Kidney capillary endothelial cell (primary cell): Measurements from ENCODE around the gene SEC11A.
"Not testable (repeated sequence)": the region's sequence is repeated elsewhere in the genome, so short reads cannot be mapped to it uniquely, and the experiment has no call there.

ENCODE experiments used
- DNase-seq: peaks from one replicate; pipeline ENCODE4 v3.0.0-alpha.2; 2018; ENCODE audit warnings: low spot score

SEC11A gene

DNA sequence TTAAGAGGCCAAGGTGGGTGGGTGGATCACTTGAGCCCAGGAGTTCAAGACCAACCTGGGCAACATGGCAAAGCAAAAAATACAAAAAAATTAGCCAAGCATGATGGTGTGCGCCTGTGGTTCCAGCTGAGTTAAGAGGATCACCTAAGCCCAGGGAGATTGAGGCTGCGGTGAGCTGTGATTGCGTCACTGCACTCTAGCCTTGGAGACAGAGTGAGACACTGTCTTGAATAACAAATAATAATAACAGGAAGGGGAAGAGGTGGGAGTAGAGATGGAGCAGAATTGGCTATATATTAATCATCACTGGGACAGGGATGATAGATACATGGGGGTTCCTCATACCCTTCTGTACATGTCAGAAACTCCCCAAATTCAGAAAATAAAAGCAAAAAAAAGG lies 34.1 kb downstream of the SEC11A start:
- DNase-seq, result no peak

DNA sequence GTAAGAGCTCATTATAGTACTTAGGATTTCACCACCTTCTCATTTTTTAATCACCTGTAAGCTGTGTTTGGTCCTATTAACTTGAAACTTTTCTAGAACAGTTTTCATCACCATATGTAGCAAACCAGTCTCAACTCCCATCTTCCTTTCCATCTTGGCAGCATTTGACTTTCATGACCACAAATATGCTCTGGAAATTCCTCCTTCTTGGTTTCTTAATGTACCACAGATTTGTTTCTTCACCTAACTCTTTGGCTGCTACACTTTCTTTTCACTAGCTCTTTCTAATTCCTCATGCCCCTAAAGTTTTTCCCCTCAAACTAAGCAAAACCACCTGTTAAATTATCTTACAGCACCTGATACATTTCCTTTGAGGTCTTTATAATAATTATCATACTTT lies 44.7 kb downstream of the SEC11A start:
- no peak for DNase-seq

DNA sequence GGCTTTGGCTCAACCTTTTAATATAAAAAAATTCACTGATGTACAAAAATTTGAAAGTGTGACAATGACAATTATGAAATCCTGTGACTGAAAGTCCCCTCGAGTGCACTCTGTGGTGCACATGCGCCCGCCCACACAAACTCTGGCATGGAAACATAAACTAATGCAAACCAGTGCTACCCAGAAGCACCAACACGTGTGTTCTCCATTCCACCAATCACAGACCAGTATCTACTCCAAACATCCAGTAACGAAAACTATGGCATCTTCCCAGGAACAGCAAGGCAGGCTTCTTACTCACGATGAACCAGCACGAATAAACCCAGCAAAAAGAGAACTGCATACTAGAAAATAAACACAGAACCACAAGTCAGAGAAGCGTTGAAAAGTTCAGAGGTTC lies 46.2 kb downstream of the SEC11A start:
- no peak for DNase-seq

DNA sequence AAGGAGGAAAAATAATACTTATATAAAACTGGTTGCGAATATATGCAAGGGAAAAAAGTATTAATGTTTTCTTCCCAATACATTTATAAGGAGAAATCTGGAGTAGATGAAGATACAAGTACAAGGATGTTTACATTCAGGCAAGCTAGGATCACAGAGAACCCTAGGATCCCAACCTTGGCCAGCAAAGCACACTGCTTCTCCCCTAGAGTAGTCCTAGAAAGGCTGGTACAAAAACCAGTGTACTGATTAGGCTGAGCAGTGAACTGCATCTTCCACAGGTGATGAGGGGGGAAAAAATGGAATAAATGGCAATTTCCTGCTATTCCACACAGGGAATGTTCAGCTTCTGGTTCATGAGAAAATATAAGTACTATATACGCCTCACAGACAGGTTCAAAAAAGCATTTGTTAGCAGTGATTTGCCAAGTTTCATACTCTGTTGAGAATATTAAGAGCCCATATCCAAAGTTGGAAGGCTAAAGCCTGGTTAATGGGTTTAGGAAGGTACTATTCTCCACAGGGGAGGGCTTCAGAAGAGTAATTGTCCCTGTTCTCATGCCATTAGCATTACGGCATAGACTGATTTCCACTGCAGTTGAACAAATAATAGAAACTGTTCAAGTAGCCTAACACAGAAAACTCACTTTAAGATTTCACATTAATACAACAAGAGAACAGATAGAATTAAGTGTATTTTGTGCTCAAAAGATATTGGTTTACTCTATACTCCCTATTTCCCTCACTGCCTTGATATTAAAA lies 47.5 kb downstream of the SEC11A start:
- DNase-seq, result no peak

DNA sequence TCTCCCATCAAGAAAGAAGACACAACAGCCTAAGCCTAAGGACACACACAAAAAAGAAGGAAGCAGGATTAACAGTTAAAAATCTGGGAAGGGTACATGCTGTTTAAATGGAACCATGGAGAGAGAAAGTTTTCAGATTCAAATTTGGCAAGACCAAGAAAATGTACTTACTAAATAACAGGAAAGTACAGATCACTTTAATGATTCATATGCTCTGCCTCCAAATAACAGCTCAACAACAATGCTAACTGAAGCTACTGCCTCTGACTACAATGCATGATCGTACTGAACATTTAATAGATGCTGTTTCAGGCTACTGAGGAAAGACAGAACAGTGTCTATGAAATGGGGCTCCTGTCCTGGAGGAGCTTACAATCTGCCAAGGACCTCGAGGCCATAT lies 49.6 kb downstream of the SEC11A start:
- DNase-seq, result no peak

DNA sequence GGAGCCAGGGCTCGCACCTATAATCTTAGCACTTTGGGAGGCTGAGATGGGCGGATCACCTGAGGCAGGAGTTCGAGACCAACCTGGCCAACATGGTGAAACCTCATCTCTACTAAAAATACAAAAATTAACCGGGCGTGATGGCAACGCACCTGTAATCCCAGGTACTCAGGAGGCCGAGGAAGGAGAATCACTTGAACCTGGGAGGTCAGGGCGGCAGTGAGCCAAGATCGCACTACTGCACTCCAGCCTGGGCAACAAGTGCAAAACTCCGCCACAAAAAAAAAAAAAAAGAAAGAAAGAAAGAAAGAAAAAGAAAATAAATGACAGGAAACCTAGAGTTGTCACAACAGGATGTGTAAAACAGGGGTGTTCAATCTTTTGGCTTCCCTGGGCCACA lies 54.9 kb downstream of the SEC11A start:
- no peak for DNase-seq

DNA sequence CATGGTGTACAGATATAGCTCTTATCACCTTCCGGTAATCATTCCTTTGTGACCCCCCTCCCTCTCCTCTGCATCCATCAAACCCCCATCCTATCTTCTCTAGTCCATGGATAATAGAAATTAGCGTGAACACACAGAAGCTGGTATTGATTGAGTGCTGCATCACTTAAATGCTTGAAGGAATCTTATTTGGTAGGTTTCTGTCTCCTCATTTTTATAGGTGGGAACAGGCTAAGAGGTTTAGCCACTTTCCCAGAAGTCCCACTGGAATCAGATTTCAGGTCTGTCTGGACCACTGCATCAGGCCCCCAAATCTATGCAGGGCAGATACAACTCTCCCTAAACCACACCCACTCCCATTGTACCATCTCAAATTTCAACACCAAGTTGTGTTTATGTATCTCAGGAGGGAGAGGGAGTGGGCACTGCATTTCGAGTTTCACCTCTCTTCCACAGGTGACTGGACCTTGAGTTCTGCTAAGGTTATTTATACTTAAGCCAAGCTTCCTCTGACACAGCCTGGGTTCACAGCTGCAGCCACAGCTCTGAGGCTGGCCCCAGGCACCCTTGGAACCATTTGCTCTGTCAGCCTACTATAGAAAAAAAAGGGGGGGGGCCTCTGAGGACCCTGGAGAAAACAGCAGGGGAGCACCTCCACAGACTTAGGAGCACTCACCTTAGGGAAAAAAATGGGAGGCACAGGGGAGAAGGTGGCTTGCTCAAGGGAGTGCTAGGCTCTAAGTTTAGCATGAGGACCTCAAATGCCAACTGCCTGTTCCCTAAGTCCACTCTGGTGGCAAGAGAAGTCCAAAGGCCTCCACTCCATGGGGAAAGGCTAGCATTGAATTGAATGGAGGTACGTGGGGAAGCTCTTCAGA lies 55.8 kb downstream of the SEC11A start:
- DNase-seq, result no peak

DNA sequence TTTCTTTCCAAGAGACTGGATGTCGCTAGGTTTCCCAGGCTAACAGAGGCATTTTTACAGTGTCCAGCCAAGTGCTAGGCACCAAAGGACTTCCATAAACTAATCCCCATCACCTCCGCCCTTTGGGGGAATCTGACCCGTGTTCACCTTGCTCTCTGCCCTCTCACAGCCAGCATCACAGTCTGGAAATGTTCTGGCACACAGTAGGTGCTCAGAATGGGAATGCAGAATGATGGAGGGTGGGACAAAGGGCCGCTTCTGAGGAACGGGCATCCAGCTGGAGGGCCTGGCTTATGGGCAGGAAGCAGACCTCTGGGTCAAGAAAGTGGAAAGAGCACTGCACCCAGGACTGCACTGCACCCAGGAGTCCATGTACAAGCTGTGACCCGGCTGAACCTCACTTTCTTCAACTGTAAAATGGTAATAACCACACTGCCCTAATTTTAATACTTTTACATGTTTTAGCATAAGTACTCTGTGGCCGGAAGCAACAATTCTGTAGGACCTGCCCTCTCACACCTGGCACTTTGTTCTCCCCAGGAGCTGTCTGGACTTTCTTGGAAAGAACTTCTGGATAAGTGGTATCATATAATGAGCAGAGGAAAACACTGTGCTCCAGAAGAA lies 57.0 kb downstream of the SEC11A start:
- no peak for DNase-seq

DNA sequence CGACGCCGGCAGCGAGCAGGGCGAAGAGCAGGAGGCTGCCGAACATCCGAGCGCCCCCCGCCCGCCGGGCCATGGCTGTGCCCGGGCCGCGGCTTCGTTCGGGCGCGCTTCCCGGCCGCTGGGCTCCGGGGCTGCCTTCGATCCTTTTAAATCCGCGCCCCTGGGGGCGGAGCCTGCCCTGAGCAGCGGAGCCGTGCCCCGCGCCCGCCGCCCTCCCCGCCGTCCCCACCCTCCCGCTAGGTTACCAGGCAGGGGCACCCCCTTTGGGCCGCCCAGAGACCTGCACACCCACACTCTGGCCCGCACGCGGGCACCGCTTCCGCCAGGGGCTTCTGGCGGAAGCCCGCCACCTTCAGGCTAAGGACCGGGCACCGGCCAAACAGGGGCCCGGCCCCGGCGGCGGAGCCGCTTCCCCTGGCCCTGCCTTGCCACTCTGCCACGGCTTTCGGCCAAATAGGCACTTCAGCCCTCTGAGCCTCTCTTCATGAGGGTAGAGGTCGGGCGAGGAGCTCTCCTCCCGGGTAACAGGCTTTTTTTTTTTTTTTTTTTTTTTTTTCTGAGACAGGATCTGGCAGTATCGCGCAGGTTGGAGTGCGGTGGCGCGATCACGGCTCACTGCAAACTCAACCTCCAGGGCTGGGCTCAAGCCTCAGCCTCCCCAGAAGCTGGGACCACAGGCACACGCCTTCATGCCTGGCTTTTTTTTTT lies 57.7 kb downstream of the SEC11A start, which contains the start of gene NMB:
NMB (minus strand) TSS at position 120 of the 708 bp plus-strand sequence; CDS start at position 73, 47 bp downstream.
- peak; percentile 78 for DNase-seq

DNA sequence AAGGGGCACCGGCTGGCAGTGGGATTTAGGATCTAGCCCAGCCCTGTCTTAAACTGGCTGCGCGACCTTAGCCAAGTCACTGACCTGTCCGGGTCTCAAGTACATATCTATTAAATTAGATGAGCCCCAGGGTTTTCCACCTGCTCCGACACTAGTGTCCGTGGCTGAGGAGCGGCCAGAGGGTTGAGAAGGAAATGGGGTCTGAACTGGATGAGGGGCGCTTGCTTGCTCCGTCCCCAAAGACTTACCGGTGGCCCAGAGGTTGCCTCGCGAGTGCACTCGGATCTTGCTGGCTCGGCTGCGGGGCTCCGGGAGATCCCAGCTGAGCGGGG lies 58.2 kb downstream of the SEC11A start:
- DNase-seq, result no peak

DNA sequence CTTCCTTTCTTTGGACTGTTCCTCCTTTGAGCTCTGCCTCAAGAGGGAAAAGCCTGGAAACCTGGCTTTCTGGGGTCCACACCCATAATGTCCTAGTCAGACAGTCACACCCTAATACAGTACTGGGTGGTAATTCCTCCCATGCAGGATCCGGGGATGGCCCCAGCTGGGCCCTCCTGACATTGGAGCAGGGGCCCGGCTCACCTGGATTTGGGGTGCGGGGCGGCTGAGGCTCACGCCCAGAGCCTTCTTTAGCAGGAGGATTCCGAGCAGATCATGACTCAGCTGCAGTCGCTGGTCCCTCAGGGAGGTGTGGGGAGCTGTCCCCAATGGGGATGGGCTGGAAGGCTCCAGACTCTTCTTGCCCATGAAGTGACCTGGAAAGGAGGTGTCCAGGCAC lies 59.0 kb downstream of the SEC11A start:
- DNase-seq, result no peak

DNA sequence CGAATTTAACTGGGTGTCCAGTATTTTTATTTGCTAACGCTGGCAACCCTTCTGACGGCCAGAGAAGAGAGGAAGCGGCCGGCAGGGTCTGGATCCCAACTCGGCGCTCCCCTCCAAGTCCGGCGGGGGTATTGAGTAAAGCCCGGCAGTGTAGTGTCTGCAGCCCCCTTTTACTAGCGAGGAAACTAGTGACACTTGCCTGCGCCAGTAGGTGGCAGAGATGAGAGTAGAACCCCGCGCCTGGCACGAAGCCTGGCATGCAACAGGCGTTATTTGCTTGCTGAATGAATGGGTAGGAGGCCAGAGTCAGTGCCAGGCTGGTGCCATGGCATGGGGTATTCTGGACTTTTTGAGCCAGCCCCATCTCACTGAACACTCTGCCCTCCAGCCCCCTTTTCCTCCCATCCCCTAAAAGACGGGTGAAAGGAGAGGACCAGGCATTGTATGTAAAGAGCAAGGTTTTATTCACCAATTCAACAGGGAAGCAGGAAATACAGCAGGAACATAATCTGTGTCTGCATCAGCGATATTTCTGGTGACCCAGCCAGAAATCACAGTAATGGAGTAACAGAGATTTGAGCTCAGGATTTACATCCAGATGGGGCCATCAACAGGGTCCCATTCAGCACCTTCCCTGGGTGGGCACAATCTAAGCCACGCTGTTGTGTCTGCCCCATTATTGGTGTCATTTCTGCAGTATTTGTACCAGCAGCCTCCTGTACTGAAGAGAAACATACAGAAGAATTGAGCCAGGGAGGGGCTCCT lies 61.1 kb downstream of the SEC11A start:
- peak; percentile 88 for DNase-seq

DNA sequence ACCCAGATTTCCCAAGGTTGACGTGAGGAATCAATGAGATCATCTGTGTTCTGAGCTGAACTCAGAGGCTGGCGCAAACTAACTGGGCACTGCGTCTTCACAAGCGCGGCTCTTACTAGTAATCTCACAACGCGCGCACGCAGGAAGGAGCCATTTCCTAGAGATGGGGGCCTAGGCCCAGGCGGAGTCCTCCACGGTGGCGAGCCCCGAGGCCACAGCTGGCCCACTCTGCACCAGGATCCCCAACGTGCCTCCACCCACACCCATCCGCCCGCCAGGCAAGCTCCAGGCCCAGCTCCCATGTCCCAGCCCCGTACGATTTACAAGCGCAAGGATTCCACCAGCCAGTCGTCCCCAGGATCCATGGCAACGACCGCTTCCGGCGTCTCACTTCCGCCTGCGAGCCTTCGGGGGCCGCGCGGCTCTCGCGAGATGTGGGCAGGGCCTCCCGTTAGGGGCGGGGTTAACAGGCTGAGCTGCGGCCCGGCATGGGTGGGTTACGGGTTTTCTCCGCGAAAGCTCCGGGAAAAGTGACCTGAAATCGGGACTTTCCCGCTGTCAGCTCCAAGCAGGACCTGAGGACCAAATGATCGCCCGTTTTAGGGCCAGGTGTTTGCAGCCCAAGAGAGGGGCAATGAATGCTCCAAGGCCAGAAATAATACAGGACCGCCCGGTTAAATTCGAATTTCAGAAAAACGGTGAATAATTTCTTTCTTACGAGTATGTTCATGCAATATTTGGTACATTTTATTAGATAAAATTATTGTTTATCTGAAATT lies 61.8 kb downstream of the SEC11A start, which contains the start of gene WDR73:
WDR73 (minus strand) TSS at position 374 of the 779 bp plus-strand sequence; CDS start at position 365, 9 bp downstream.
- DNase-seq, result peak; percentile 89

DNA sequence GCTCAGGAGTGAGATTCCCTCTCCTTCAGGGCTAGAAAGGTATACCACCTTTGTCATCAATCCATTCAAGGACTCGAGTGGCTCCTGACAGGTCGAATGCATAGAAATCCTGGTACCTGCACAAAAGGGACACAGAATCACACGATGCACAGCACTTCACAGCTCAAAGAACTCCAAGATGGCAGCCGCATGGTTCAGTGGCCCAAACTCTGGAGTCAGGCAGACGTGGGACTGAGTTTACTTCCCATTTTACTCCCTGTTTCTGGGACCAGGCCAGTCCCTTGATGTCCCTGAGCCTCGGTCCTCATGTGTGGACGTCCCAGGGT lies 62.4 kb downstream of the SEC11A start:
- DNase-seq, result no peak

DNA sequence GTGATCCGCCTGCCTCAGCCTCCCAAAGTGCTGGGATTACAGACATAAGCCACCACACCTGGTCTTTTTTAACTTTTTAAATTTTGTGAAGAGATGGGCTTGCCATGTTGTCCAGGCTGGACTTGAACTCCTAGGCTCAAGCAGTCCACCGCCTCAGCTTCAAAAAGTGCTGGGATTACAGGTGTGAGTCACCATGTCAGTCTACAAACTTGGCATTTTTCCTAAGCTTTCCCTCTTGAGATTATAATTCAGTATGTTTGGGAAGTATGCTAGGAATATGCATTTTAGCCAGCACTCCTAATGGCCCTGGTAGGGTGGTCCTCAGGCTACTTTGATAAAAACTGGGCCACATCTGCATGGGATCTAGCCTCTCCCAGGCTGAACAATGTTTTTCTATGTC lies 66.2 kb downstream of the SEC11A start:
- no peak for DNase-seq

DNA sequence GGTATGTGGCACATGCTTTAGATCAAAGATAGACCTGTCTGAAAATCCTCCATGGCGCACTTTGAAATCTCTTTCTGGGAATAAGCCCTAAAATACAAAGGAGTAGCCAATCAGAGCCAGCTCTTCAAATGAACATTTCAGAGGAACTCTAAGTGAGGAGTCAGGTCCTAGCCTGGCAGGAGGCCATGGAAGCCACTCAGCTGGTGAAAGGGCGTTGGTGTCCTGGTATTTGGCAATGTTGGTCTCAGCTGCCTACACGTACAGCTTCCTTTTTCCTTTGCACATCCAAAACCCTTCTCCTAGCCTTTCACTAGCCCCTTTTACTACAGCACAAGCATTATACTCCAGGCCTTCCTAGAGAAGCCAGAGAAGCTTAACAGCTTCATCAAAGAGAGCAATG lies 67.4 kb downstream of the SEC11A start:
- DNase-seq, result no peak

DNA sequence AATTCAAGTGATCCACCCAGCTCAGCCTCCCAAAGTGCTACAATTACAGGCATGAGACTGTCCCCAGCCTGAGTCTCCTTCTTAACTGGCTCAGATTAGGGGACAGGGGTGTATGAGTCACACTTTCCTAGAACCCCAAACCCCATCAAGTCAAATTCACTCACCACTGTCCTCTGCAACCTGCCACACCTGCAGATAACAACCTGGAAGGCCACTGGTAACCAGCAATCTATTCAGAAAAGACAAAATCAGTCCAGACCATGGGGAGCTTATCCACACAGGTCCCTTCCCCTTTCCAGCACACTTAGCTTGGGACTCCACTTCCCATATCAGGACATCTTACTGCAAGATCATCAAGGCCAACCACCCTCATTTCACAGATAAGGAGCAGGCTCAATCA lies 68.2 kb downstream of the SEC11A start:
- no peak for DNase-seq

DNA sequence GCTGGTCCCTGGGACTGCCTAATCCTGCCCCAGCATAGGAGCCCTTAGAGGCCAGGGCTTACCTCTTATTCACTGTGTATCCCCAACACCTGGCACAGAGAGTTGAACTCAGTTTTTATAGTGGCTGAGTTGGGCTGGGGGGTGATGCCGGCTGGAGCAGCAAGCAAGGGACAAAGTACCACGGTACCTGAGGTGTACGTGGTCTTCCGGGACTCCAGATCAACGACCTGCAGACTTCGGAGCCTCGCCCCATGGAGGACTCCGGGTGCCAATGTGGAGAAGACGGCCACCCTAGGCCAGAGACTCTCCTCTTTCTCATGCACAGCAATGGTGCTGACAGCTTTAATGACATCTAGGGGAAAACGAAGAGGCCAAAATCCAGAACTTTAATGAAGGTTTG lies 69.9 kb downstream of the SEC11A start:
- no peak for DNase-seq

DNA sequence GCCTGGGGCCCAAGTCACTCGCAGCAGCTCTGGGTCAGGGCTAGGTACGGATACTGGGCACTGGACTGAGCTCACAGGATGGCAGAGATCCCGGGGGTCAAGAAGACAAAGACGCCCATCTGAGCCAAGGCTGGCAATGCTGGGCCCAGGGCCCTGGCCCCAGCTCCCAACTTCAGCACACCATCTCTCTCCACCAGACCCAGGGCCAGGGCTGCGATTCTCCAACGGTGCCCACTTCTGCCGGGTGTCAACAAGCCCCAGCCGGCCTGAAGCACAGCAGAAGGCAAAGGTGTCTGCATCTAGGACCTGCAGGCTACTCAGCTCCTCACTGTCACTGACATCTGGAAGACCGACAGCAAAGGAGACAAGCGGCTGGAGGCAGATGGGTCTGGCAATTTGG lies 70.4 kb downstream of the SEC11A start:
- DNase-seq, result no peak

DNA sequence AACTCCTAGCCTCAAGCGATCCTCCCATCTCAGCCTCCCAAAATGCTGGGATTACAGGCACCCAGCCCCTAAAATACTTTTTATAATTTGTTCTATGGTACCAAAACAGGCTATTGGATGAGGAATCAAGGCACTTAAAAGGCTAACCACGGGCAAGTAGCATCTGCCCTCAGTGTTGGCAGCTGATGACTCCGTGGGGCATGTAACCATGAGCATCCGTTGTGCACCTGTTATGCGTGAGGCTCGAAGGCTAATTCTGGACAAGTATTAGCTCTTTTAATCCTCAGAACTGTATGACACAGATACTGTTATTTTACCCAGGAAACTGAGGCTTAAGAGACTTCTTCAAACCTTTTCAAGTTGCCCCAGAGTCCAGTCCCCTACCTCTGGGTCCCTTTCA lies 72.1 kb downstream of the SEC11A start:
- no peak for DNase-seq

DNA sequence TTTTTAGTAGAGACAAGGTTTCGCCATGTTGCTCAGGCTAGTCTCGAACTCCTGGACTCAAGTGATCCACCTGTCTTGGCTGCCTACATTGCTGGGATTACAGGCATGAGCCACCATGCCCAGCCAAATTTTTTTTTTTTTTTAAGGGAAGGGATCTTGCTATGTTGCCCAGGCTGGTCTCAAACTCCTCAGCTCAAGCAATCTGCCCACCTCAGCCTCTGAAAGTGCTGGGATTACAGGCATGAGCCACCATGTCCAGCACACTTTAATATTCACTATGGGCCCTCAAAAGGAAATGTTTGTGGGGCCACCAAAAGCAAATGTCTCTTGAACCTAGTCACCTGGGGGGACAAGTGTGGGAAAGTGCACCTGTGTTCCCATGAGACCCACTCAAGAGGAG lies 73.3 kb downstream of the SEC11A start:
- not testable (repeated sequence) for DNase-seq
